IgD-negative memory B cell (primary cell): Measurements from ENCODE around the gene SNRPA. TPM values are rescaled to one million over a fixed set of nuclear protein-coding genes. Genes with fewer than 3 reads are reported as not detected.
A peak's percentile ranks its signal among the peaks of the same experiment; 100 is the strongest.
"Not testable (repeated sequence)": the region's sequence is repeated elsewhere in the genome, so short reads cannot be mapped to it uniquely, and the experiment has no call there.

Experiments
- H3K27ac Mint-ChIP-seq, 3 donors: one replicate each; pipeline ENCODE4 v1.8.0; 2020 to 2022; ENCODE audit warnings: mild to moderate bottlenecking in 3 of 3, mixed read lengths in 3 of 3, moderate library complexity in 1 of 3
- H3K27me3 Mint-ChIP-seq: one replicate; pipeline ENCODE4 v1.8.0; 2021; ENCODE audit warnings: mixed read lengths
- H3K36me3 Mint-ChIP-seq: one replicate; pipeline ENCODE4 v1.8.0; 2020; ENCODE audit warnings: mild to moderate bottlenecking, mixed read lengths
- H3K4me1 Mint-ChIP-seq, 3 donors: one replicate each; pipeline ENCODE4 v1.8.0; 2020 to 2022; ENCODE audit warnings: mixed read lengths in 3 of 3, mild to moderate bottlenecking in 1 of 3
- H3K4me3 Mint-ChIP-seq, 4 donors: one replicate each; pipeline ENCODE4 v1.8.0; 2020 to 2022; ENCODE audit warnings: mild to moderate bottlenecking in 4 of 4, mixed read lengths in 4 of 4, moderate library complexity in 3 of 4
- H3K9me3 Mint-ChIP-seq, 3 donors: one replicate each; pipeline ENCODE4 v1.8.0; 2020 to 2021; ENCODE audit warnings: mixed read lengths in 3 of 3, mild to moderate bottlenecking in 1 of 3
- polyA plus RNA-seq: library from polyadenylated mRNA; unstranded; fragments of 300-500 nt; fragmentation: Illumina TruSeq; gene quantifications from one replicate; pipeline ENCODE4 v1.2.3, GENCODE V29; 2021

SNRPA gene
- polyA plus RNA-seq, 1 donor from 2014 or later = 96.4 TPM

GRCh38 chr19:40803170-40803856, 52.3 kb downstream of the SNRPA start:
- Mint-ChIP-seq H3K27ac (peak overlapping the region; percentile 90 to 98 (median 95)), H3K36me3 (peaks cover 9% of the 10 kb centered on the region), H3K9me3 (no peaks in the 10 kb centered on the region), H3K4me1 (peaks cover 36 to 66% (median 53%) of the 10 kb centered on the region in 3 donors), H3K4me3 (peak overlapping the region; percentile 71 to 96 (median 82)), H3K27me3 (no peaks in the 10 kb centered on the region)

GRCh38 chr19:40803857-40804782, 53.1 kb downstream of the SNRPA start:
- peaks cover 8% of the 10 kb centered on the region for H3K36me3 Mint-ChIP-seq
- peaks cover 31 to 62% (median 49%) of the 10 kb centered on the region in 3 donors for H3K4me1 Mint-ChIP-seq
- H3K27me3 Mint-ChIP-seq = no peaks in the 10 kb centered on the region
- H3K27ac Mint-ChIP-seq = peak overlapping the region; percentile 90 to 98 (median 95)
- H3K4me3 Mint-ChIP-seq = peak overlapping the region; percentile 71 to 96 (median 82)
- H3K9me3 Mint-ChIP-seq = no peaks in the 10 kb centered on the region

GRCh38 chr19:40804783-40805242, 53.8 kb downstream of the SNRPA start:
- H3K4me3 Mint-ChIP-seq = peak overlapping the region; percentile 33 to 96 (median 74)
- H3K27ac Mint-ChIP-seq = peak overlapping the region in 2 of 3 donors; percentile 90 to 96
- H3K36me3 Mint-ChIP-seq = peaks cover 7% of the 10 kb centered on the region
- no peaks in the 10 kb centered on the region for H3K9me3 Mint-ChIP-seq
- H3K27me3 Mint-ChIP-seq = no peaks in the 10 kb centered on the region
- H3K4me1 Mint-ChIP-seq = peaks cover 31 to 62% (median 49%) of the 10 kb centered on the region in 3 donors

- Mint-ChIP-seq H3K4me1 (peaks cover 31 to 60% (median 49%) of the 10 kb centered on the region in 3 donors), H3K36me3 (peaks cover 3% of the 10 kb centered on the region), H3K27me3 (no peaks in the 10 kb centered on the region), H3K27ac (peak overlapping the region in 2 of 3 donors; percentile 90 to 96), H3K9me3 (no peaks in the 10 kb centered on the region), H3K4me3 (peak overlapping the region; percentile 4 to 96 (median 54))
Observed at GRCh38 chr19:40805258-40805868, 54.4 kb downstream of the SNRPA start.

- H3K4me1 Mint-ChIP-seq = peaks cover 38 to 65% (median 58%) of the 10 kb centered on the region in 3 donors
- H3K4me3 Mint-ChIP-seq = peak overlapping the region; percentile 62 to 89 (median 78)
- no peaks in the 10 kb centered on the region for H3K9me3 Mint-ChIP-seq
- peaks cover 5% of the 10 kb centered on the region for H3K36me3 Mint-ChIP-seq
- H3K27me3 Mint-ChIP-seq = no peaks in the 10 kb centered on the region
- H3K27ac Mint-ChIP-seq = peak overlapping the region; percentile 92 to 99 (median 93)
Observed at GRCh38 chr19:40806423-40807146, 55.6 kb downstream of the SNRPA start.

- no peaks in the 10 kb centered on the region for H3K27me3 Mint-ChIP-seq
- H3K36me3 Mint-ChIP-seq = peaks cover 5% of the 10 kb centered on the region
- H3K4me3 Mint-ChIP-seq = peak overlapping the region; percentile 58 to 89 (median 65)
- peaks cover 39 to 61% (median 58%) of the 10 kb centered on the region in 3 donors for H3K4me1 Mint-ChIP-seq
- peak overlapping the region; percentile 28 to 99 (median 93) for H3K27ac Mint-ChIP-seq
- no peaks in the 10 kb centered on the region for H3K9me3 Mint-ChIP-seq
Observed at GRCh38 chr19:40807147-40808020, 56.4 kb downstream of the SNRPA start.

GRCh38 chr19:40808021-40808325, 57.0 kb downstream of the SNRPA start:
- Mint-ChIP-seq H3K27ac (peak overlapping the region in 1 of 3 donors; percentile 47), H3K4me3 (peak overlapping the region in 3 of 4 donors; percentile 34 to 58 (median 52)), H3K27me3 (no peaks in the 10 kb centered on the region), H3K4me1 (peaks cover 40 to 57% (median 57%) of the 10 kb centered on the region in 3 donors), H3K9me3 (no peaks in the 10 kb centered on the region), H3K36me3 (peaks cover 5% of the 10 kb centered on the region)

GRCh38 chr19:40808497-40808896, 57.5 kb downstream of the SNRPA start:
- peaks cover 38 to 54% (median 52%) of the 10 kb centered on the region in 3 donors for H3K4me1 Mint-ChIP-seq
- no peak overlapping the region for H3K4me3 Mint-ChIP-seq
- H3K9me3 Mint-ChIP-seq = no peaks in the 10 kb centered on the region
- H3K27me3 Mint-ChIP-seq = no peaks in the 10 kb centered on the region
- peak overlapping the region in 2 of 3 donors; percentile 31 to 49 for H3K27ac Mint-ChIP-seq
- H3K36me3 Mint-ChIP-seq = peaks cover 5% of the 10 kb centered on the region

GRCh38 chr19:40809358-40810086, 58.5 kb downstream of the SNRPA start:
- Mint-ChIP-seq H3K4me3 (peak overlapping the region; percentile 43 to 97 (median 63)), H3K27me3 (peaks cover 2% of the 10 kb centered on the region), H3K4me1 (peaks cover 31 to 44% (median 43%) of the 10 kb centered on the region in 3 donors), H3K36me3 (peaks cover 3% of the 10 kb centered on the region), H3K27ac (peak overlapping the region in 1 of 3 donors; percentile 88), H3K9me3 (no peaks in the 10 kb centered on the region)

- Mint-ChIP-seq H3K27ac (peak overlapping the region in 2 of 3 donors; percentile 88 to 95), H3K9me3 (no peaks in the 10 kb centered on the region), H3K27me3 (peaks cover 2% of the 10 kb centered on the region), H3K4me1 (peaks cover 26 to 38% (median 37%) of the 10 kb centered on the region in 3 donors), H3K36me3 (peaks cover 3% of the 10 kb centered on the region), H3K4me3 (peak overlapping the region; percentile 41 to 97 (median 72))
Observed at GRCh38 chr19:40810160-40810559, 59.2 kb downstream of the SNRPA start.

- Mint-ChIP-seq H3K4me1 (peaks cover 26 to 36% (median 32%) of the 10 kb centered on the region in 3 donors), H3K27ac (peak overlapping the region; percentile 53 to 95 (median 82)), H3K4me3 (peak overlapping the region; percentile 88 to 99 (median 97))
- H3K27me3 Mint-ChIP-seq, H3K9me3 Mint-ChIP-seq, H3K36me3 Mint-ChIP-seq: not testable (repeated sequence)
Observed at GRCh38 chr19:40810649-40811408, 59.8 kb downstream of the SNRPA start.
